GM19328 (cell line): ENCODE data around the gene CD9.

Source experiments
- ATAC-seq: cut with Tn5 transposase; IDR thresholded peaks from one replicate; pipeline ENCODE4 v1.9.1; 2021; ENCODE audit warnings: mild to moderate bottlenecking, moderate library complexity; ENCODE audit not compliant: unreplicated experiment

Gene CD9

DNA sequence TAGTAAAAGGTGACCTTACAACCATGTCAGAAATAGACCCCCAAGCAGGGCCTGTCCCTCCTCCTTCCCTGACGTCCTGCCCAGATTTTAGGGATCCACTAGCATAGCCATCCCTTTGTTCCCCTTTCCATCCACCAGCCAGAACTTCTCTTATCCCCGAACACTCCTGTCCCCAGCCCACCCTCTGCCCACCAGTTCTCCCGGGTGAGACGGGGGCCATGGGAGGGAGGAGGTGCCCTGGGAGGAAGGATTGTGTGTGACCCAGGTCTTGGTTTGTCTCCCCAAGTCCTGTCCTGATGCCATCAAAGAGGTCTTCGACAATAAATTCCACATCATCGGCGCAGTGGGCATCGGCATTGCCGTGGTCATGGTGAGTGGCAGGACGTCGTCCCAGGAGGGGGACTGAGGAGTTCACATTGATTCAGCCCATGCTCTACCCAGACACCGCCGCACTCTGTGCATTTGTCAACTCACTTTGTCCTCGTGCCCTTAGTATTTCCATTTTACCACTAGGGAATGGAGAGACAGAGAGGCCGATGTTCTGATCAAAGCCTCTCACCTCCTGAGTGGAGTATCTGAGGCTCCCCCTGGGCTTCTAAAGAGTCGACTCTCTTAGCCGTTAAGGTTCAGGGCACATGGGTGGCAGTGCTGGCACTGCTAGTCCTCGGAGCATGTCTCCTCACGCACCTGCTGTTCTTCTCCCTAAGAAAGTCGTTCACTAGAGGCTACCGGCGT is 35.9 kb downstream of the CD9 start:
- ATAC-seq = no peak

- ATAC-seq = no peak
These were observed 36.4 kb downstream of the CD9 start for GRCh38 chr12:6236641-6236940.

GRCh38 chr12:6237830-6238229 is 37.6 kb downstream of the CD9 start:
- no peak for ATAC-seq

DNA sequence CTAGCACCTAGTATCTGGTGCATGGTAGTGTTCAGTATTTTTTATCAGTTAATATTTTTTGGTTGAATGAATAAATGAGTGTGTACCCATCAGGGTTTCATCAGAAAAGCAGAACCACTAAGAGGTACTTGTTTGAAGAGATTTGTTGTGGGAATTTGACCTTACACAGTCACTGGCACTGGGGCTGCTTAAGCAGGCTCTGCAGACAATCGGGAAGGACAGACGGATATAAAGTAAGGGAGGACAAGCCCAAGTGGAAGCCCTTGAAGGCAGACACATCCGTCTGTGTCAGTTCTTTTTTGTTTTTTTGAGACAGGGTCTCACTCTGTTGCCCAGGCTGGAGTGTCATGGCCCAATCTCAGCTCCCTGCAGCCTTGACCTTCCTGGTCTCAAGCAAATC is 38.7 kb downstream of the CD9 start:
- no peak for ATAC-seq

GRCh38 chr12:6241495-6241894 is 41.3 kb downstream of the CD9 start:
- no peak for ATAC-seq

DNA sequence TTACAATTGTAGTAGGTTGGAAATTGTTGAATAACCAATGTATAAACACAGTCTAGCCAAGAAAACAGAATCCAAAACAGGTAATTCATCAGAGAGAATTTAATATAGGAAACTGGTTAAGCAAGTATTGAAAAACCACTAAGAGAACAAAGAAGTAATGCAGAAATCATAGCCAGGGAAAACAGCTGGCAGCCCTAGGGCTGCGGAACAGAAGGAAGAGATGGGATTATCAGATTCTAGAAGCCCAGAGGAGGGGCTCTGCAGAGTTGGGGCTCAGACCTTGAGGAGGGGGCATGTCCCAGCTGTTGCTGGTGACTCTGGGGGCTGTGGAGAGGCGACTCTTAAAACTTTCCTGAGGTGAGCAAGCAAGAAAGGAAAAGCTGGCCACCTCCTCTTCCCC is 49.4 kb downstream of the CD9 start:
- ATAC-seq = no peak

GRCh38 chr12:6250343-6250742 is 50.1 kb downstream of the CD9 start:
- ATAC-seq = no peak

- no peak for ATAC-seq
These were observed 53.1 kb downstream of the CD9 start for GRCh38 chr12:6253278-6253677.

DNA sequence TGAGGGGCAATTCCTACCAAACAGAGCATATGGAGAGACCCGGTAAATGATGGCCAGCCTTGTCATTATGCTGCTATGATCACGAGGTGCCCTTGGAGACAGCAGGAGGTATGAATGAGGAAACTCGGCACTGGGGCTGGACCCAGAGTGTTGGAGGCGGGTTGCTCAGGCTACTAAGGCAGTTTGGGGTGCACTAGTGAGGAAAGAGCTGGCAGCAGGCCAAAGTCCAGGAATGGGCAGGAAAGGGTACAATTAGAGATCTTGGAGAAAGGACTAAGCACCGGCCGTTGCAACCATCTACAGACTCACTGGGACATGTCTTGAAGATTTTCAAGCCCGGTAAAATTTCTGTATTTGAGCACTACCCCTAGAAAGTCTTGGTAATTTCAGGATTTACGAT is 54.3 kb downstream of the CD9 start:
- no peak for ATAC-seq

DNA sequence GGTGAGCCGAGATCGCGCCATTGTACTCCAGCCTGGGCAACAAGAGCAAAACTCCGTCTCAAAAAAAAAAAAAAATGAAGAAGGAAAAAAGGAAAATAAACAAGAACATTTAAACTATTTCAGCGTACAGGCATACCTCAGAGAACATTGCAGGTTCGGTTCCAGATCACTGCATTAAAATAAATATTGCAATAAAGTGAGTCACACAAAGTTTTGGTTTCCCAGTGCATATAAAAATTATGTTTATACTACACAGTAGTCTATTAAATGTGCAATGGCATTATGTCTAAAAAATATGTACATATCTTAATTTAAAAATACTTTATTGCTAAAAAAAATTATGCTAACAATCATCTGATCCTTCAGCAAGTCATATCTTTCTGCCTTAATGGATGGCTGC is 56.8 kb downstream of the CD9 start:
- ATAC-seq = no peak

DNA sequence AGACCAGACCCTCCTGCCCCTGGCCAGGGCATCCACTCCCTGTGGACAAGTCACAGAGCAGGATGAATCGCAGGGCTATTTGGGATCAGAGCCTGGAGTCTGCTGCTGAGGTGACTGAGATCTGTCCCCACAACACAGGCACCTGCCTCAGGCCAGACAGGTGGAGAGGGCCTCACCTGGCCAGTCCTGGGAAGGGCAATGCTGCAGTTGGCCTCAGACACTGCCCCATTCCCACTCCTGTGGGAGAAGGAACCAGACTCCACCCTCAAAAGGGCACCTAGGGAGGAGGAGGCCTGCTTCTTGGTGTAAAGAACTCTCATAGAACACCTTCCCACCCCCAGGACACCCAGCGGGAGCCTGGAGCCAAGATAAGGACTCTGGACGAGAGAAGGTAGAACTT is 62.0 kb downstream of the CD9 start:
- no peak for ATAC-seq

DNA sequence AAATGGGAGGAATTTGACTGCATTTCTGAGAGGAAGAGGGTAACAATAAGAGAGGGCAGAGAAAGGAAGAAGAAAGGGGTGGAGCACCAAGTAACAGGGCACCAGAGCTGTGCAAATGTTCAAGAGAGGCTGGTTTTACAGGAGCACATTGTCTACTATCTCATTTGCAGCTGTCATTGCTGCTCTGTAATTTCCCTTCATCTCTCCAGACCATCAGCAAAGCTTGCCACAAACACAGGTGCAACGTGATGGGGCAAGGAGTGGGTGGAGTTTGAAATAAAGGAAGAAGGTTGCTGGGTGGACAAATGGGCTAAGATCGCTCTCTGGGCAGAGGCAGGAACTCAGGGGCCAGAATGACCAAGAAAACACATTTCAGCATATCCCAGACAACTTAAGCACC is 62.4 kb downstream of the CD9 start:
- no peak for ATAC-seq

DNA sequence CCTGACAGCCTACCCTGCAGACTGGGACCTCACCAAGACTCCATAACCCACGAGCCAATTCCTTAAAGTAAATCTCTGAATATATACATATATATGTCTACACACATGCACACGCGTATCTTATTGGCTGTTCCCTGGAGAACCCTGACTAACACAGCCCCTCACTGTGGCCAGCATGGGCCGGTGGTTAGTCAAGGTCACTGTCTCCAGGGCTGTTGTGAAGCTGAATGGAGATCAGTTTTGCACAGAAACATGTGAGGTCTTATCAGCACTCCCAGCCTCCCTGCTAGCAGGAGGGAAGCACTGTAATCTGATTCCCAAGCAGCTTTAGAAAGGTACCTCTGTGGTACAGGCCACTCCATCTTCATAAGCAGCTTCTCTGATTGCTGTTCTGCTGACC is 63.7 kb downstream of the CD9 start:
- no peak for ATAC-seq

GRCh38 chr12:6264402-6265037 is 64.3 kb downstream of the CD9 start:
- ATAC-seq = no peak

DNA sequence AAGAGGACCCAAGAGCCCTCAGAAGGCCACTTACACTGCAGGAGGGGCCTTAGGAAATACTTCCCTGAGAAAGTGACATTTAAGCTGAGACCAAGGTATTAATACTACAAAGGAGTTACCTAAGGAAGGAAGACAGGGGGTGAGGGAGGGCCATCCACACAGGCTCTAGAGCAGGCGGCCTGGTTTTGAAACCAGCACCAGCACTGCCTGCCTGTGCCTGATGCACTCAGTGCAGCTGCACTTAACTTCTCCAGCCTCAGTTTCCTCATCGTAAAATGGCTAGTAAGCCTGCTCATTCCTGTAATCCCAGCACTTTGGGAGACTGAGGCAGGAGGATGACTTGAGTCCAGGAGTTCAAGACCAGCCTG is 64.8 kb downstream of the CD9 start:
- no peak for ATAC-seq

GRCh38 chr12:6266541-6266966 is 66.4 kb downstream of the CD9 start:
- ATAC-seq = no peak

DNA sequence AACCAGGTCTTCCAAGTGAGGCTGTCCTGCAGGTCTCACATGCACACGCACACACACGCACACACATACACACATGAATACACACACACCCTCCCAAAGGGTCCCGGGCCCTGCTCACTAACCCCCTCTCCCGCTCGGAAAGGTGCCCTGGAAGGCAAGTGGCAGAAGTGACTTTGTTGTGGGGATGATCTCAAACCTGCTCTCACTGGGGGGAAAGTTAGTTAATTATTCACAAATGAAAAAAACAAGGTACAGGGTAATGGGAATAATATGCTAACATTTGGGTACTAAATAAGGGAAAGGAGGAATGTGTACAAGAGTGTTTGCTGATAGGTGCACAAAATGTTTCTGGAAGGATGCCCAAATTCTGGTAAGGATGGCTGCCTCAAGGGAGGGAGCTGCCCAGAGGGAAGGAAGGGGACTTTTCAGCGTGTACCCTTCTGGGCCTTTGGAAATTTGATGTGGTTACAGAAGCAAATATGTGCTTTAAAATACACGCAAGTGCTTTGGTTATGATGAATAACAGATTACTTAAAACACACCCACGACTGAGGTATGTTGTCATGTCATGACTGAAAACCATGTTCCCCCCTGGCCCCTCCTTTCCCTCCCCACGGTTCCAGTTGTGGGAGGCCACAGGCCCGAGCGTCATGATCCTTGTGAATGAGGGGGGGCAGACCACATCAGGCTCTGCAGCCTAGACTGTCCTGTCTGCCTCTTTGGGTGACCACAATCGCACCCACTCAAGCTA is 66.9 kb downstream of the CD9 start:
- no peak for ATAC-seq

DNA sequence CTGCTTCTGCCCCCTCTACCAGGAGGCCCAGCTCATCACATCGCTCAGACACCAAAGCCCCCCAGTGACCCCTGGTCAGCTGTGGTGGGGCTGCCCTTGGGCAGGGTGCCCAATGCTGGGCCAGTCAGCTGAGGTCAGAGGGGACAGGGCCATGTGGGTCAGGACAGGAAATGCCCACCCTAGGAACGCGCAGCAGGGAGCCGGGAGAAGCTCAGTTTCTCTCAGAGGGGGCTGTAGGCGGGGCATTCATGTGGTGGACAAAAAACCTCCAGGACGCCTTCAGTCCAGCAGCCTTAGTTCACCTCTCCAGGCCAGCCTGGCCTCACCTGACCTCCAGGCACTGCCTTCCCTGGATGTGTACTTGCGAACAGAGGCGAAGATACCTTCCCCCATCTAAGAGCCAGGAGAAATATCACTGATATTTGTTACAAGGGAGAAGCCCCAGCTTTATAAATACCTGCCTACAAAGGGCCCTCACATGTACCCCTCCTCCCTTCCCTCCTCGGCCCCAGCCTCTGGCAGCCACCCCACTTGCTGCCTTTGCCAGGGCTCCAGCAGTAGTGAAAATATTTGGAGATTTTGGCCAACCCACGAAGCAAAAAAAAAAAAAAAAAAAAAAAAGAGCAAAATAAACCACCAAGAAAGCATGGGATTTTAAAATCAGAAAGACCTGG is 68.4 kb downstream of the CD9 start:
- no peak for ATAC-seq

GRCh38 chr12:6269986-6270385 is 69.8 kb downstream of the CD9 start:
- no peak for ATAC-seq

DNA sequence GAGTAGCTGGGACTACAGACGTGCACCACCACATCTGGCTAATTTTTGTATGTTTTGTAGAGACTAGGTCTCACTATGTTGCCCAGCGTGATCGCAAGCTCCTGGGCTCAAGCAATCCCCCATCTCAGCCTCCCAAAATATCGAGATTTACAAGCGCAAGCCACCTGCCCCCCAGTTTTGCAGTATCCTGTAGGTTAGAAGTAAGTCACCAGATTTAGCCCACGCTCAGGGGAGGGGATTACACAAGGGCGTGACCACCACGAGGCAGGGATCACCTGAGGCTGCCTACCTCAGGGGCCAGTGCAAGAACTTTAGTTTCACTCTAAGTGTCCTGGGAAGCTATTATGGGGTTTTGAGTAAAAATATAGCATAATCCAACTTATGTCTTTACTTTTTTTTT is 71.1 kb downstream of the CD9 start:
- no peak for ATAC-seq

- ATAC-seq = no peak
These were observed 72.4 kb downstream of the CD9 start for GRCh38 chr12:6272300-6273204.
